AG04450 (cell line): Measurements from ENCODE around the gene RASL10A. TPM values are rescaled to one million over a fixed set of nuclear protein-coding genes. Genes with fewer than 3 reads are reported as not detected.

Experiments
- CTCF ChIA-PET: fragments of 300-600, 350-600 bp; formaldehyde crosslinking; extraction: SDS; loops from one replicate; lab custom pipeline; 2022; ENCODE audit warnings: antibody characterized with exemption, inconsistent platforms; lab: Charles Lee
- POLR2A ChIA-PET: fragments of 350-600 bp; formaldehyde crosslinking; extraction: SDS; loops from one replicate; lab custom pipeline; 2021; ENCODE audit warnings: antibody characterized with exemption, inconsistent platforms; lab: Yijun Ruan, JAX
- DNase-seq: peaks from one replicate; pipeline ENCODE4 v3.0.0-alpha.2; 2011; ENCODE audit warnings: low read depth, low spot score
- H3K27ac ChIP-seq: one replicate; pipeline ENCODE4 v1.5.1; 2012; ENCODE audit warnings: low read depth, low read length, control low read depth
- H3K27me3 ChIP-seq: one replicate; pipeline ENCODE4 v1.6.0; 2012; ENCODE audit warnings: low read length; ENCODE audit not compliant: control insufficient read depth, insufficient read depth
- H3K4me3 ChIP-seq: 2 replicates; pipeline ENCODE4 v1.5.1; 2011; ENCODE audit warnings: mild to moderate bottlenecking, low read depth, low read length, control low read depth
- H3K9me3 ChIP-seq: 2 replicates; pipeline ENCODE4 v1.5.1; 2012; ENCODE audit warnings: low read length; ENCODE audit not compliant: control insufficient read depth, insufficient read depth
- CTCF ChIP-seq: IDR thresholded peaks from 2 replicates; pipeline ENCODE4 v1.5.1; 2011; ENCODE audit warnings: low read depth, low read length, control low read depth, inconsistent platforms
- polyA plus RNA-seq: library from polyadenylated mRNA; depleted of rRNA; stranded (reverse); fragments of >200 nt; gene quantifications from 2 replicates; pipeline ENCODE4 v1.2.3, GENCODE V29; 2011

Gene RASL10A
- polyA plus RNA-seq, 1 experiment: not detected

GRCh38 chr22:29299136-29299900 lies 16.2 kb downstream of the RASL10A start:
- ChIA-PET POLR2A (interaction anchor here (0.7 to 1.1 kb wide), 2 partner anchors 17 to 27 kb away, joined by 3 to 4 read pairs; no protein-coding TSS in a partner anchor), CTCF (no interaction called here)
- Histone ChIP-seq H3K27ac (no peak overlapping the region), H3K4me3 (no peak overlapping the region), H3K27me3 (no peaks in the 10 kb centered on the region), H3K9me3 (no peaks in the 10 kb centered on the region)
- no peak for DNase-seq
- no peak for TF ChIP-seq CTCF

- no peaks in the 10 kb centered on the region for H3K9me3 ChIP-seq
- CTCF ChIA-PET: no interaction called here
- H3K27ac ChIP-seq: no peak overlapping the region
- no peaks in the 10 kb centered on the region for H3K27me3 ChIP-seq
- TF ChIP-seq CTCF: no peak
- H3K4me3 ChIP-seq: no peak overlapping the region
- no peak for DNase-seq
- POLR2A ChIA-PET: interaction anchor here (1.1 kb wide), 1 partner anchor 26 kb away, joined by 3 read pairs; no protein-coding TSS in a partner anchor
Observed at GRCh38 chr22:29298641-29299040, 16.9 kb downstream of the RASL10A start.

- ChIA-PET CTCF (no interaction called here), POLR2A (no interaction called here)
- Histone ChIP-seq H3K27me3 (no peaks in the 10 kb centered on the region), H3K4me3 (no peak overlapping the region), H3K9me3 (no peaks in the 10 kb centered on the region), H3K27ac (no peak overlapping the region)
- TF ChIP-seq CTCF: no peak
- no peak for DNase-seq
Observed at GRCh38 chr22:29292379-29292778, 23.1 kb downstream of the RASL10A start.

- ChIA-PET CTCF (interaction anchor here (1.4 kb wide), 1 partner anchor 16 kb away, joined by 3 read pairs; the partner anchor contains the start of gene GAS2L1), POLR2A (no interaction called here)
- no peaks in the 10 kb centered on the region for H3K27me3 ChIP-seq
- no peak for TF ChIP-seq CTCF
- no peak overlapping the region for H3K27ac ChIP-seq
- DNase-seq: no peak
- H3K9me3 ChIP-seq: no peaks in the 10 kb centered on the region
- no peak overlapping the region for H3K4me3 ChIP-seq
Observed at GRCh38 chr22:29291215-29291614, 24.3 kb downstream of the RASL10A start.

- Histone ChIP-seq H3K9me3 (no peaks in the 10 kb centered on the region), H3K27ac (no peak overlapping the region), H3K4me3 (no peak overlapping the region), H3K27me3 (no peaks in the 10 kb centered on the region)
- TF ChIP-seq CTCF: no peak
- DNase-seq: no peak
- POLR2A ChIA-PET: no interaction called here
- CTCF ChIA-PET: interaction anchor here (1.4 kb wide), 1 partner anchor 17 kb away, joined by 3 read pairs; the partner anchor contains the start of gene GAS2L1
Observed at GRCh38 chr22:29290061-29290460, 25.4 kb downstream of the RASL10A start.
